Muscle layer of duodenum (tissue), 2 donors: ENCODE data around the gene ETS1.
A peak's percentile ranks its signal among the peaks of the same experiment; 100 is the strongest.

Source experiments
- H3K27ac ChIP-seq: one replicate; pipeline ENCODE4 v1.7.0; 2013; ENCODE audit warnings: mild to moderate bottlenecking, low read length
- H3K27me3 ChIP-seq: one replicate; pipeline ENCODE4 v1.7.0; 2013; ENCODE audit warnings: low read depth, mild to moderate bottlenecking, control low read depth, low read length
- H3K36me3 ChIP-seq, 2 donors: one replicate each; pipeline ENCODE4 v1.7.0; 2013; ENCODE audit warnings: low read length in 2 of 2, control low read depth in 1 of 2, mild to moderate bottlenecking in 1 of 2; ENCODE audit not compliant: insufficient read depth in 2 of 2, control insufficient read depth in 1 of 2
- H3K4me1 ChIP-seq, 2 donors: one replicate each; pipeline ENCODE4 v1.7.0; 2013; ENCODE audit warnings: low read length in 2 of 2, mild to moderate bottlenecking in 2 of 2, control low read depth in 1 of 2, moderate library complexity in 1 of 2; ENCODE audit not compliant: insufficient read depth in 2 of 2, control insufficient read depth in 1 of 2
- H3K4me3 ChIP-seq, 2 donors: one replicate each; pipeline ENCODE4 v1.7.0; 2013; ENCODE audit warnings: low read length in 2 of 2, low read depth in 1 of 2, mild to moderate bottlenecking in 1 of 2
- H3K9me3 ChIP-seq, 2 donors: one replicate each; pipeline ENCODE4 v1.7.0; 2013; ENCODE audit warnings: low read length in 2 of 2, control low read depth in 1 of 2, mild to moderate bottlenecking in 1 of 2; ENCODE audit not compliant: control insufficient read depth in 1 of 2
- donor health status: healthy.

ETS1 gene

DNA sequence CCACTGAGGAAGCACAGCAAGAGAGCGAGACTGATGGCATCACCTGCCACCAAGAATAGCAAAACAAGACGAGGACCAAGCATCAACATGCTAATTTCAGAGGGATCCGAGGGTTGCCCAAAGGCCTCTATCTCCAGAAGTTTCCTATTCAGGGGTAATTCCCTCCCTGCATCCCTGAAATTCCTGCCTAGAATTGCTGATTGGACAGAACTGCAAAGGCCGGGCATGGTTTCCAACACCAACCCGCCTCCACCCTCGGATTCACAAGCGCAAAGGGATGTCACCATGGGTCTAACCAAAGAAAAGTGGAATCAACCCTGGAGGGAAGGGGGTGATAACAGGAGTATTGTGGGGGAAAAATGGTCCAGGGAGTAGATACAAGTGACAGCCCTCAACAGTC lies 28.3 kb upstream of the ETS1 start:
- Histone ChIP-seq H3K36me3 (no peaks in the 10 kb centered on the region), H3K4me3 (no peak overlapping the region)

GRCh38 chr11:128615076-128615475 lies 27.7 kb upstream of the ETS1 start:
- Histone ChIP-seq H3K27ac (no peak overlapping the region), H3K4me1 (peaks cover 0 to 4% of the 10 kb centered on the region in 2 donors), H3K36me3 (no peaks in the 10 kb centered on the region), H3K4me3 (no peak overlapping the region), H3K27me3 (no peaks in the 10 kb centered on the region), H3K9me3 (no peaks in the 10 kb centered on the region)

More for the DNA sequence above, 28.3 kb upstream of the ETS1 start:
- Histone ChIP-seq H3K27me3 (no peaks in the 10 kb centered on the region), H3K27ac (no peak overlapping the region), H3K4me1 (peaks cover 0 to 4% of the 10 kb centered on the region in 2 donors), H3K9me3 (no peaks in the 10 kb centered on the region)

DNA sequence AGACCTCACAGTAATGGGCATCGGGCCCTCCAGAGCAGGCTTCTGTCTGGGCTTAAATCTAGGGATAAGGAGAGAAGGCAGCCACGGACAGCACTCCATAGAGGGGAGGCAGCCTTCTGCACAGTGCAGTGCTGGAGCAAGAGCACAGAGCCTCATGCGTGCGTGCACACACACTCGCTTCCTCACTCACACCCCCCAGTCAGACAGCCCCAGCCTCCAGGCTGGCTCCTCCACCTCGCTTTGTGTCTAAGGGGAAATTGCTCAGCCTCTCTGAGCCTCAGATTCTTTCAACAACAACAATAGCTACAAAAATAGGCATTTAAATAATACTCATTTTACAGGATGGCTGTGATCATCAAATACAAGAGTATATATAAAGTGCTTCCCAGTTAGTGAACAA lies 26.7 kb upstream of the ETS1 start:
- Histone ChIP-seq H3K4me1 (peaks cover 0 to 4% of the 10 kb centered on the region in 2 donors), H3K36me3 (no peaks in the 10 kb centered on the region), H3K27ac (no peak overlapping the region), H3K4me3 (no peak overlapping the region), H3K27me3 (no peaks in the 10 kb centered on the region), H3K9me3 (no peaks in the 10 kb centered on the region)

DNA sequence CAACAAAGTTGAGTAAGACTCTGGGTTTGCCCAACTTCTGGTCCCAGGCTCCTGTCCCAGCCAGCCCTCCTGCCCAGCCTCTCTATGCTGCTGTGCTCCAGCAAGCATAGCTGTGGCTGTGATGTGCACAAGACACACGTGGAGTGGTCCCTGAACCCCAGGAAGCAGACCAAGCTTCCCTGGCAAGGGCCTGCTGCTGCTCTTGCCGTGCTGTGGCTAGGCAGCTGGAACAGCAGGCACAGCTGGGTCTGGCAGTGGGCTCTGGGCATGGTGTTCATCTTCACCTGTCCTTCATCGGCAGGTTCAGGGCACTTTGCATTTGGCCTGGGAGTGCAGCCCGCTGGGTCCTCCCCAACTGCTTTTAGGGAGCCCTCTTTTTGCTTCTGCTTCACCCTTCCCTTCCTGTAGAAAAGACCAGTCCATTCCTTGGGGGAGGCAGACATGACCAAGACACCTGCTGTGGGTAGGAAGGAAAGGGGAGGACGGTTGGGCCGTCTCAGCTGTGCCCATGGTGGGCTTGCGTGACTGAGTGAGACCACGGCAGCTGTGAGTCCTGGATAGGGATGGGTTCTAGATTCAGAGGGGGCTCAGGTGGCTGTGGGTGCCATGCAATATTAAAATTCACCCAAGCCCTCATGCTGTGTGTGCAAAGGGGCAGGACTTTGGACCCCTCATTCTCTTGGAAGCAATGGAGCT lies 26.1 kb upstream of the ETS1 start:
- Histone ChIP-seq H3K4me3 (no peak overlapping the region), H3K4me1 (peaks cover 0 to 4% of the 10 kb centered on the region in 2 donors), H3K27me3 (no peaks in the 10 kb centered on the region), H3K9me3 (no peaks in the 10 kb centered on the region), H3K27ac (no peak overlapping the region), H3K36me3 (no peaks in the 10 kb centered on the region)

DNA sequence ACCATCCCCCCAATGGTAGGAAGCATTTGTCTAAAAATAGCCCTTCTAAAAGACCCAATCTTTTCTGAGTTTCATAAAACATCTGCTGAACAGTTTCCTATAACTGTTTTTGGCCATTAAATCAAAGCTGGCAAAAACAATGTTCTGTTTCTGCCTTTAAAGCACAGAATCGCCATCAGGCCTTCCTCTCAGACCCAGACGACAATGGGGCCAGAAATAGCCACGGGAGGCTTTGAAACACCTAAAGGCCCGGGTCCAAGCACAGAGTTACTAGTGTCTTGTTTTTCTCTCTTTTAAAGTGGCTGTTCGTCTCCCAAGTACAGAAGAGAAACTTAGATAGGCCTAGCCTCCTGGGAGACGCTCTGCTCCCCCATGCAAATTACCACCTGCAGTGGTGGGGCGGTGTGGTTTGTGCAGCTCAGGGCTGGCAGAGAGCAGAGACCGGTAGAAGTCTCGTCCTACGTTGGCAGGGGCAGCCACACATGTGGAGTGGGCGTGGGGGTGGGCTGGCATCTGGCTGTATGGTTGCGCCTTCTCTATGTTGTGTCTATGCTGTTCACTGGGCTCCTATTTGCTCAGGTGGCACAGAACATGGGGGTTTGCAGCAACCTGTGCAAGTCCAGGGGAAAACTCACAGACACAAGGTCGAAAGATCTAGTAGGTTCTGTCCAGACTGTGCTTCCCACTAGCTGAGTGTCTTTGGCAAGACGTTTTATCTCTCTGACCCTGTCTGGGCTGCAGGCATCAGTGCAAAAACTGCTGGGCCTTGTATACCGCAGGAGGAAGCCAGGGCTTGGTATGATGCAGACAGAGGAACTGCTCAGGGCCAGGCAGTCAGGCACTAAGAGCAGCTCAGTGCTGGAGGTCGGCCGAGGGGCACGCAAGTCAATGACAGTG lies 23.6 kb upstream of the ETS1 start:
- H3K36me3 ChIP-seq: no peaks in the 10 kb centered on the region
- no peak overlapping the region for H3K4me3 ChIP-seq
- H3K9me3 ChIP-seq: no peaks in the 10 kb centered on the region
- peak overlapping the region; percentile 14 for H3K27ac ChIP-seq
- no peaks in the 10 kb centered on the region for H3K27me3 ChIP-seq
- H3K4me1 ChIP-seq: peaks cover 0 to 4% of the 10 kb centered on the region in 2 donors

GRCh38 chr11:128609785-128610184 lies 22.4 kb upstream of the ETS1 start:
- H3K27ac ChIP-seq: no peak overlapping the region
- H3K4me1 ChIP-seq: peaks cover 0 to 4% of the 10 kb centered on the region in 2 donors
- no peaks in the 10 kb centered on the region for H3K27me3 ChIP-seq
- no peaks in the 10 kb centered on the region for H3K9me3 ChIP-seq
- no peak overlapping the region for H3K4me3 ChIP-seq
- no peaks in the 10 kb centered on the region for H3K36me3 ChIP-seq

GRCh38 chr11:128608746-128609407 lies 21.5 kb upstream of the ETS1 start:
- Histone ChIP-seq H3K9me3 (no peaks in the 10 kb centered on the region), H3K4me1 (peaks cover 0 to 4% of the 10 kb centered on the region in 2 donors), H3K4me3 (no peak overlapping the region), H3K36me3 (no peaks in the 10 kb centered on the region), H3K27me3 (no peaks in the 10 kb centered on the region), H3K27ac (no peak overlapping the region)

GRCh38 chr11:128607819-128608218 lies 20.5 kb upstream of the ETS1 start:
- H3K27ac ChIP-seq: no peak overlapping the region
- no peak overlapping the region for H3K4me3 ChIP-seq
- H3K9me3 ChIP-seq: no peaks in the 10 kb centered on the region
- H3K36me3 ChIP-seq: no peaks in the 10 kb centered on the region
- H3K4me1 ChIP-seq: peaks cover 0 to 4% of the 10 kb centered on the region in 2 donors
- H3K27me3 ChIP-seq: no peaks in the 10 kb centered on the region

- H3K27me3 ChIP-seq: no peaks in the 10 kb centered on the region
- no peaks in the 10 kb centered on the region for H3K36me3 ChIP-seq
- no peaks in the 10 kb centered on the region for H3K4me1 ChIP-seq
- H3K4me3 ChIP-seq: no peak overlapping the region
- no peaks in the 10 kb centered on the region for H3K9me3 ChIP-seq
- H3K27ac ChIP-seq: no peak overlapping the region
These were observed 17.4 kb upstream of the ETS1 start for GRCh38 chr11:128604723-128605122.

DNA sequence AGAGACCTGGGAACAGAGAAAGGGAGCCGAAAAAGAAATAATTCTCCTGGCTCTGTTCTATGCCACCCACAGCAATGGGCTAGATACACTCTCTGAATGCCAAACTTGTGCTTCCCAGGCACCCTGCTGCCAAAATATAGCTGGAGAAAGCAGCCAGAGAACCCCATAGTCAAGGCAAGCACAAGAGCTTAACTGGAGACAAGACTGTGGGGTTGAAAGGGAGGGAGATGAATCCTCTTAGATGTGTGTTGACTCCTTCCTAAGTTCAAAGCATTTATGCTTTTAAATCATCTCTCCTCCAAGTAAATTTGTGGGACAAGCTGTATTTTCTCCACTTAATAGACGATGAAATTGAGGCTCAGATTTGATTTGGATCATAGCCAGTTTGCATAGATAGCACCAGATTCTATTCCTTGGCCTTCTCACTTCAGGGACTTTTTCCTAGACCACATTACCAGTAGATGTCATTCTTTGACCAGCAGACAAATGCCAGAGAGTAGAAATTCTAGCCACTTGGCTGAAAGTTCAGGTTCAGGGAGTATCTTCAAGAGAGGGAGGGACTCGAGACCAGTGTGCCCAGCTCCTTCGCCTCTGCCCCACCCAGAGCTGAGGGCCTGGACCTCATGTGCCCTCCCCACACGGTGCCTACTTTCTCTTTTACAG lies 16.5 kb upstream of the ETS1 start:
- Histone ChIP-seq H3K36me3 (no peaks in the 10 kb centered on the region), H3K27me3 (no peaks in the 10 kb centered on the region), H3K27ac (no peak overlapping the region), H3K4me1 (no peaks in the 10 kb centered on the region), H3K4me3 (no peak overlapping the region), H3K9me3 (no peaks in the 10 kb centered on the region)
